NOMO-1 (cell line): Measurements from ENCODE around the gene PLAC1.

ENCODE experiments used
- DNase-seq, 2 experiments: peaks; one replicate each; lab custom pipeline; 2025; ENCODE audit not compliant: unreplicated experiment in 2 of 2; lab: John Stamatoyannopoulos, UW

PLAC1 gene

DNA sequence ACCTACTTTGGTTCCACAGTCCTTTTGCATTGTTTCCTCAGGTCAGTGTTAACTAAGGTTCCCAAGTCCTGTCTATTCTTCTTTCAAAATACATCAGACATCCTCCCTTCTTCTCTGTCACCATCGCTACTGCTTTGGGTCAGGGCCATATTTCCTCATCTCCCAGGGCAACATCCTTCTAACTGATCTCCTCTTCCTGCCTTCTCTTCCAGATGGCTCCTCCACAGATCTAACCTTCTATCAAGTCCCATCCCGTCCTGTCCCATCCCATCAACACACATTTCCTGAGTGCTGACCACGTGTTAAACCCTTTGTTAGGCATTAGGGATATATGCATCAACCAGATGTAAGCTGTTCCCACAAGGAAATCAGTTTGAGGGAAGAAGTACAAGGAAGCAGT lies 25.9 kb downstream of the PLAC1 start:
- no peak for DNase-seq

DNA sequence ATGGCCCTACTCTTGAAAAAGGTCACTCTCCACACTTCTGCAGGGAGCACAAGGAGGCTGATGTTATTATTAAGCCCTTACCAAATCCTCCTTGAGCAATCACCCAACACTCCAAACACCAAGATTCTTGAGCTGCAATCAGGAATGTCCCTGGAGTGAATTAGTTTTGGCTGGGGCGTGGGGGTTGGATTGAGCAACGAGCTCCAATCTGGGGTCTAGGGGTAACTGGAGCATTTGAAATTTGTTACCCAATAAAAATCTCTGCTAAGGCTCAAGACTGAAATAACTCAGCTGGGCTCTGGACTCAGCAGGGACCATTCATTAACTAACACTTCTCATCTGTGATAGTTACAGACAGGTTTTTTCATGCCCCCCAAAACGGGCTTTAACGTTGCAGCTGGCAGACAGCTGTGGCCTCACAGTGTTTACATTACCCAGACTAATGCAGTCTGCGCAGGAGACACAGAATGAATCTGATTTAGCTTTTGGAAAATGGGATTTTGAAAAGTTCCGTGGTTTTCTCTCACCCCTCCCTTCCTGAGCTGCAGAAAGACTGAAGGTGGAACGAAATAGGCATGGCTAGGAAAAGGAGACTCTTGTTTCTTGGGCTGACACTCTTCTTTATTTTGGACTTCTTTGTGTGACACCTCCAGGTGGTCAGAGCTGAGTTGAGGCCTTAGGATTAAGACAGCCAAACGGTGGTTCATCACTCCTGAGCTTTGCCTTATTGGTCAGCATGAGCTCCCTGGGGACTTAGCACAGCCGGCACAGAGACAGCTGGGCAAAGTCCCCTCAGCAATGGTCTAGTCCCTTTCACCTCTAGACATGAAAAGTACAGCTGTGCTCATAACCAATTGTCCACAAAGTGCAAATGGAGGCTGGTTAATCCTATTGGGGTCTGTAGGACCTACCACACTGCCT lies 26.6 kb downstream of the PLAC1 start:
- no peak for DNase-seq

- DNase-seq = no peak
Observed at GRCh38 chrX:134628663-134629062, 29.6 kb downstream of the PLAC1 start.

- no peak for DNase-seq
Observed at GRCh38 chrX:134626434-134626833, 31.8 kb downstream of the PLAC1 start.

DNA sequence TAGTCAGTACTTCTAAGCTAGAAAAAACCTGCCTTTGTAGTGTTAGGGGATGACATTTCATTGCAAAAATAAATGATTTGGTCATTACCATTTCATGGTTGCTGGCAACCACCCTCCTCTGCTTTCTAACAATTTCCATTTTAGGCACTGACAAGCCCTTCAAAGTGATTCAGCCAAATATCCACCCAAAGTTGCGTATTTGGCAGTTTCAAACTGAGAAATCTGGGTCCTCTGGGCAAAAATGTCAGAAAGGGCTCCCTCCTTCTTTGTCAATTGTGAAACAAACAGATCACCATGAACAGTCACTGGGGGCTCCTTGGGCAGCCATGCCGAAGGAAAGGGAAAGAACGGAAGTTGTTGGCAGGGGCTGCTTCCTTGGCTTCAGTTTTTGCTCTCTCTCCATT lies 33.0 kb downstream of the PLAC1 start:
- no peak for DNase-seq

DNA sequence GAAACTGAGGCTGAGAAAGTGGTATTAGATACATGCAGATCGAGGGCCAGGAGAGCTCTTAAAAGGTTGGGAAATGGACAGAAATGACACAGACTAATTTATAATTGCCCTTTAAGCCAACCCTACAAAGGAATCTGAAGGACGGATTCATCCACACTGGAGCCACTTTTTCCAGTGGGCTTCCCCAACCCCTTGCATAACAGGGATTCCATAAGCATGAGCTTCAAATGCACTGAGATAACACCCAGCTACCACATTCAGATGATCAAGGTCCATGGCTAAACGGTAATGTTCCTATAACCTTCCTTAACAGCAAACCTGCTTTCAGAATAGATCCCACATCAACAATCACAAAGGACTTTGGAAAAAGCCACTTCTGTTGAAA lies 34.2 kb downstream of the PLAC1 start:
- no peak for DNase-seq

DNA sequence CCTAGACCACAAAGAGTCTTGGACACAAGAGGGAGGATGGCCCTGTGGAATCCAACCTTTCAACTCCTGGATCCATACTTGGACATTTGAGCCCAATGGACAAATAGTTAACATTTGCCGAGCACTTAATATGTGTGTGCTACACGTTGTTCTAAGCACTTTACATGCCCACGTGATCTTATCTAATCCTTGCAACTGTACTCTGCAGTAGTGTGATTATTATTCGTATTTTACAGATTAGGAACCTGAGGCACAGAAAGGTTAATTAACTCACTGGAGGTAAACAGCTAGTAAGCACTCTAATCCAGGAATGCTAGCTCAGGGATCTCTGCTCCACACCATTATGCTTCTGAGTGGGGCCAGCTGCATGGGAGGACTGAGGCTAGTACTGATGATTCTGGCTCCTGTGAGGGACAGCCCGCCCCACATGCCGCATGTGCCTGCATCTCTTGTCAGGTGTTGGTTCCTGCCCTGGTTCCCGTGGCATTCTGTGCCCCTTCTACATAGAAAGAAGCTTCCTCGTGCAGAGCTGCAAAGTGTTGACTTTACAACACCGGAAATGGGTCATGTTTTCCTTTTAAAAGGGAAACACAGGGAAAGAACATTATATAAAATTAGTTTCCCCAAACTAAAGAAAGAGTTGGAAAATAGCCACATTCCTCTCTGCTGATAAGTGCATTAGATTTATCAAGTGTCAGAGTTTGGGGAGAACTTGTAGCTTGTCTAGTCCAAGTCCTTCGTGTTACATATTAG lies 34.8 kb downstream of the PLAC1 start:
- no peak for DNase-seq

DNA sequence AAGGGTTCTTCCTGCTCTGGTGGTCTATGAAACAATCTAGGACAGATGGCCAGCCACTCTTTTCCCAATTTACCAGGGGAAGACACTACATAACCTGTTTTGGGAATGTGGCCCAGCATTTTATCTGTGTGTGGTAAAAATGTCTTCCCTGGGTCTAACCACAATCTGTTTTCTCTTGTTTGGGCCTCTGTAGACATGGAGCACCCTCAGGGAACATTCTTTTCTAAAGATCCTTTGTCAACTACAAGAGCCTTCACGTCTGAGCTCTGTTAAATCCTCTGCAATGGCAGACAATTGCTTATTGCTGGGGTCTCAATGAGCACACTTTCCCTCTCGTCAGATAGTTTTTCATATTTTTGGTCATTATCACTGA lies 35.5 kb downstream of the PLAC1 start:
- no peak for DNase-seq

- DNase-seq = peak in 1 of 2 experiments; percentile 36
Observed at GRCh38 chrX:134622056-134622812, 36.0 kb downstream of the PLAC1 start.

DNA sequence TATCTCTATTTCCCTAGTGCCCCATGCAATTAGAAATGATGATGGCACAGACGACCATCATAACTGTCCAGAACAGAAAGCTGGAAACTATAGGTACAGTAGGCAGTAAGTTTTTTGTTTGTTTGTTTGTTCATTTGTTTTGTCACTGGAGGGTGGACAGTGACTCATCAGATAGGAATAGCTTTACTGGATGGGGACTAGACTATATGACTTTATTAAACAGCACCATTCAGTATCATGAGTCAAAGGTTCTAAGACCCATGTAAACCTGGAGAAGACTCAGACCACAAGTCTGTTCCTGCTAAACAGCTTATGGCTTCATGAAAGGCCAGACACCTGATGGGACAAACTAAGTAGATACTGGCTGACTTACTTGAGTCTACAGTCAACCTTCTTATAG lies 38.4 kb downstream of the PLAC1 start:
- no peak for DNase-seq

DNA sequence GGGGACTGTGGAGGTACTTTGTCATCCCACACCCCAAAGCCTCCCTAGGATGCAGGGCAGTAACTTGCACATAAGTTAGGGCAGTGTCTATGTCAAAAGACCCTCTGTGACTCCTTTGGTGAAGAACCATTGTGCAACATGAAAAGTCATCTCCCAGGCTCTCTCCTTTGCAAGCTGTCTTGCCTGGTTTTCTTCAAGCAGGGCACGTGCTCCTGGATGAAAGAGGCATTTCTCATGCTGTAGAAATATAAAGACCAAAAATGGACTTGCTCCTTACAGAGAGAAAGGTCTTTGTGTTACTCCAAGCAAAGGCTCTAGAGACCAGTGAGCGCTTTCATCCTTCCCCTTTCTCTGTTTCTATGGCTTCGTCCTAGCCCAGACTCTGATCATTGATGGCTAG lies 44.9 kb downstream of the PLAC1 start:
- DNase-seq = no peak

DNA sequence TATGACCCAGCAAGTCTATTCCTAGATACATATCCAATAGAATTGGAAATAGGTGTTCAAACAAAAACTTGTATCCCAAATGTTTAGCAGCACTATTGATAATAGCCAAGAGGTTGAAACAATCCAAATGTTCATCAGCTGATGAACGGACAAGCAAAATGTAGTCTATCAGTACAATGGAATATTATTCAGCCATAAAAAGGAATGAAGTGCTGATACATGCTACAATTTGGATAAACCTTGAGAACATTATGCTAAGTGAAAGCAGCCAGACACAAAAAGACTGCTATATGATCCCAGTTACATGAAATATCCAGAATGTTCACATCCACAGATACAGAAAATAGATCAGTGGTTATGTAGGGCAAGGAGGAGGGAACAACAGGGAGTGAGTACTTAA lies 50.1 kb downstream of the PLAC1 start:
- DNase-seq = no peak

DNA sequence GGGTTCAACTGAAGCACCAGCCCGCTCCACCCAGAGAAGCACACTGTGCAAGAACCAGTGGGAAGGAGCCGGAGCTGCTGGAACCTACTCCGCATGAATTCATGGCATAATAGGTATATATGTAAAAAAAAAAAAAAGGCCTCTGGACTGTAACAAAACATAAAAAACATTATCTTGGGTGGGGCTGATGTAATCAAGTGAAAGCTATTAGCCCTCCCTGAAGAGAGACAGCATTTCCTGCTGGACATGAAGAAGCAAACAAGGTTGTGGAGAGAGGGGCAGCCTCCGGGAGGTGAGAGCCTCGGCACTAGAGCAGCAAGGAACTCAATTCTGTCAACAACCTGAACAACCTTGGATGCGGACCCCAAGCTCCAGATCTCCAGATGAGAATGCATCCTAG lies 50.7 kb downstream of the PLAC1 start:
- no peak for DNase-seq

DNA sequence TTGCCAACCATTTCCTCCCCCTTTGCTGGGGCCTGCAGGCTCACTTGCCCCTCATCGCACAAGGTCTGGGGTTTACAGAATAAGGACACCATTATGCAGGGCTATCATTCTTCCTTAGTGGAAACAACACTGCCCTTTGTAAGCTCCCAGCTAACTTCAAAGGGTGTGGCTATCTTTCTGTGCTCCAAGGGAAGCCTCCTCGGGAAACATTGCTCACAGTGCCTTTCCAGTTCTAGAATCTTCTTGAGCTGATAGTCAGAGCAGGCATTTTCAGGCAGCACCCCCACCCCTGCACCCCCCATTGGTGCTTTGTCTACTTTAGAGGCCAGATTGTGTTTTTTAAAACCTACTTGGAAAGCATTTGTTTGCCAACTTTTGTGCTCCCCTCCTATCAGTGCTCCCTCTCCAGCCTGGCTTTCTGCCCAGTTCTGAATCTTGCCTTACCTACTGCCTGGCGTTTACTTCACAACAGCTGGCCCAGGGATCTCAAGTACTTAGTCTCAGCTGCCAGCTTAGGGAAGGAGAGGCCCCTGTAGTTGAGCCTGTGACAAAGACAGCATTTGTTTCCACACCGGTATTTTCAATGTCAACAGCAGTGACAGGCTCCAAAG lies 53.5 kb downstream of the PLAC1 start:
- no peak for DNase-seq

DNA sequence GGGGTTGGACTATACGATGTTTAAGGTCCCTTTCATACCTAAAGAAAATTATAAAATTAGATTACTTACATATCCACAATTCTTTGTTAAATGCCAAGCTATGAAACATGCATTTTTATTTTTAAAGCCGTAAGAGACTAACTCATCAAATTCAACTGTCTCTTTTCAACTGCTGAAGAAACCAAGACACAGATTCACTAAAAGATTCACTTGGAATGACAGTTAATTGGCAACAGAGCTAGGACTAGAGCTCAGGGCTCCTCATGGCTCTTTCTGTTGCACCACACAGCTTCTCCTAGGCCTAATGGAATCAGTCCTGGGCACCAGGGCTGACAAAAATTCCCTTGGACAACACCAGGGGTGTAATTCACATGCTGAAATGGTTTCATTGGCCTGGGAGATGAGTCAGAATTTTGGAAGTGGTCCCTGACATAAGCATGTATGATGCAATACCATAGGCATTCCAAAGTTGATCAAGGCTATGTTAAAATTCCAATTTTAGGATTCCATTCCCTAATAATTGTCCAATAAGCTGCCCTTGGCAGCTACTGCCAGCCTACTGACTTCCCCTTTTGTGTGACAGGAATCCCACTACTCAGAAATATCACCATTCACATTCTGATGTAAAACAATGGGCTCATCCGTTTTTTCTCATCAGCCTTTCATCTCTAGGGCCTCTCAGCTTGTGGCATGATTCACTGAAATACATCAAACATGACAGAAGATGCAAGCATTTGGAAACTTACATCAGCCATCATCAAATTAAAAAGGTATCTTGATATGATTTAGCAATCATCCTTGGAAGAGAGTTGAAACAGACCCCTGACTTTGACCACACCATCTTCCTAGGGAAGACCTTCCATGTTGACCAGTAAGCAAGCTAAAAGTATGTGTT lies 54.2 kb downstream of the PLAC1 start:
- no peak for DNase-seq

DNA sequence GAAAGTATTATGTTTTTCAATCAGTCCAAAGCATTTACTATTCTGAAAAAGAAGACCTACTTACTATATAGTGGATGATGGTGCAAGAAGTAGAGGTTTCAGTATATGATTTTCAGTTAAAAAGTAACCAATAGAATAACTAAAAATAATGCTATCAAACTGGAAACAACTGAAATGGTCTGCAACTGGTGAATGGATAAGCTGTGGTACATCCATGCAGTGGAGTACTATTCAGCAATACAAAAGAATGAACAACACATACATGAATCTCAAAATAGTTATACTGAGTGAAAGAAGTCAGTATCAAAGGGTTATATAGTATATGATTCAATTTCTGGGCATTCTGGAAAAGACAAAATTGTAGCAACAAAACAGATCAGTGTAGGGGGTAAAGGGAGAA lies 55.9 kb downstream of the PLAC1 start:
- DNase-seq = no peak

DNA sequence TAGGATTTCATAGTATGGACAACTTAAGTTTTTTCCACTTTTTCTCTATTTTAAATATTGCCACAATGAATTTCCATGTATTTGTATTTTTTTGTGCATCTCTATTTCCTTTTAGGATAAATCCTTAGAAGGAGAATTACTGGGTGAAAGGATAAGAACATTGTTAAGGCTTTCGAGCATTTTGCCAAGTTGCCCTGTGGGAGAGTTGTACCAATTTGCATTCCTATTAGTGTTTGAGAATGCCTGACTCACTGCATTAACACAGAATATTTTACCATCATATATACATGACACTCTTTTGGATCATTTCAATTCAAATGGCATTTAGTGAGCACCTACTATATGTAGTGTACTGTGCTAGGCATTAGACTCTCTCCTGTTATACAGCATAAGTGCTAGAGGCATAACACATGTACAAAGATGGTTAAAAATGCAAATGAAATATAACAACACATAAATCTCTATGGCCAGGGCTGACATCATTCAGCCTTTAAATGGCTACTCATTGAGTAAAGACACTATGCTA lies 57.0 kb downstream of the PLAC1 start:
- DNase-seq = no peak

DNA sequence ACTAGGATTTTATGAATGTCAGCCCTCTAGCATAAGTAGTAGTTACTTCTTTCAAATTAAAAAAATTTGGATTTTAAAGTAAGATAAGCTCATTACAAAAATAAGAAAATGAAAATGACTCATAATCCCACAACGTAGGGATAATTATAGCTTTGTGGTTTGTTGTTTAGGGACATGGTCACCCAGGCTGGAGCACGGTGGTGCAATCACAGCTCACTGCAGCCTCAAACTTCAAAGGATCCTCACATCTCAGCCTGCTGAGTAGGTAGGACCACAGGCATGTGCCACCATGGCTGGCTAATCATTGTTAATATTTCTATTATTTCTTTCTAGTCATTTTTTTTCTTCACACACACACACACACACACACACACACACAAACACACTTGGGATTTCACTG lies 57.6 kb downstream of the PLAC1 start:
- DNase-seq = peak in 1 of 2 experiments; percentile 5

- no peak for DNase-seq
Observed at GRCh38 chrX:134599184-134599914, 58.9 kb downstream of the PLAC1 start.
